ENCODE results near the gene PRKCE.
"Not testable (repeated sequence)": the region's sequence is repeated elsewhere in the genome, so short reads cannot be mapped to it uniquely, and the experiment has no call there.

Gene PRKCE

GRCh38 chr2:45897842-45898241 lies 246.4 kb downstream of the PRKCE start:
- DNase-seq: peak; percentile 52

- DNase-seq: no peak
These were observed 247.3 kb downstream of the PRKCE start for GRCh38 chr2:45898819-45899218.

- DNase-seq: no peak
These were observed 248.5 kb downstream of the PRKCE start for GRCh38 chr2:45899926-45900325.

- no peak for DNase-seq
These were observed 250.1 kb downstream of the PRKCE start for GRCh38 chr2:45901468-45902032.

- DNase-seq: no peak
These were observed 250.9 kb downstream of the PRKCE start for GRCh38 chr2:45902380-45902779.

GRCh38 chr2:45902781-45903375 lies 251.4 kb downstream of the PRKCE start:
- DNase-seq: no peak

GRCh38 chr2:45904267-45904945 lies 252.9 kb downstream of the PRKCE start:
- DNase-seq: no peak

- no peak for DNase-seq
These were observed 253.6 kb downstream of the PRKCE start for GRCh38 chr2:45904946-45905631.

- no peak for DNase-seq
These were observed 254.1 kb downstream of the PRKCE start for GRCh38 chr2:45905632-45905958.

- DNase-seq: no peak
These were observed 256.1 kb downstream of the PRKCE start for GRCh38 chr2:45907592-45907991.

GRCh38 chr2:45908316-45909170 lies 257.1 kb downstream of the PRKCE start:
- no peak for DNase-seq

GRCh38 chr2:45909171-45909565 lies 257.7 kb downstream of the PRKCE start:
- DNase-seq: no peak

GRCh38 chr2:45909677-45910191 lies 258.3 kb downstream of the PRKCE start:
- DNase-seq: peak; percentile 56

GRCh38 chr2:45910473-45911060 lies 259.1 kb downstream of the PRKCE start:
- DNase-seq: no peak

- DNase-seq: no peak
These were observed 260.1 kb downstream of the PRKCE start for GRCh38 chr2:45911538-45911937.

- DNase-seq: no peak
These were observed 260.6 kb downstream of the PRKCE start for GRCh38 chr2:45912109-45912508.

- no peak for DNase-seq
These were observed 262.1 kb downstream of the PRKCE start for GRCh38 chr2:45913539-45913938.

- DNase-seq: no peak
These were observed 264.0 kb downstream of the PRKCE start for GRCh38 chr2:45915523-45915922.

- DNase-seq: not testable (repeated sequence)
These were observed 266.2 kb downstream of the PRKCE start for GRCh38 chr2:45917561-45918176.

GRCh38 chr2:45918463-45919159 lies 267.1 kb downstream of the PRKCE start:
- DNase-seq: no peak

- no peak for DNase-seq
These were observed 267.7 kb downstream of the PRKCE start for GRCh38 chr2:45919160-45919650.

All from CD4-positive, alpha-beta T cell treated with Interleukin-15 for 1 hour (primary cell).